HEK293 (cell line): ENCODE measurements around the gene OPN4.

Experiments used
- CTCF ChIA-PET: fragments of 350-600 bp; formaldehyde crosslinking; extraction: SDS; loops from one replicate; lab custom pipeline; 2021; ENCODE audit warnings: antibody characterized with exemption; lab: Yijun Ruan, JAX
- POLR2A ChIA-PET: fragments of 300-600 bp; formaldehyde crosslinking; extraction: SDS; loops from one replicate; lab custom pipeline; 2020; ENCODE audit warnings: antibody characterized with exemption, inconsistent platforms; lab: Yijun Ruan, JAX
- H3K27ac ChIP-seq: fragments of 200-500 bp; sonication (Bioruptor generic); 2 replicates; pipeline ENCODE4 v1.5.1; 2014; ENCODE audit warnings: low read depth, low read length, control low read depth, inconsistent platforms; ENCODE audit errors: extremely low read depth
- H3K36me3 ChIP-seq, 2 experiments: fragments of 200-500 bp in 1 of 2; sonication (Bioruptor generic) in 1 of 2; 1 replicate in 1 of 2; 2 replicates in 1 of 2; pipeline ENCODE4 v1.5.1; 2014 to 2017; ENCODE audit warnings: inconsistent platforms in 2 of 2, low read length in 2 of 2; ENCODE audit not compliant: control insufficient read depth in 2 of 2, insufficient read depth in 1 of 2
- H3K4me1 ChIP-seq: fragments of 200-500 bp; sonication (Bioruptor generic); 2 replicates; pipeline ENCODE4 v1.5.1; 2014; ENCODE audit warnings: mild to moderate bottlenecking, low read length, inconsistent platforms; ENCODE audit not compliant: control insufficient read depth, insufficient read depth
- H3K4me3 ChIP-seq: 2 replicates; pipeline ENCODE4 v1.5.1; 2011; ENCODE audit warnings: low read depth, mild to moderate bottlenecking, control low read depth, low read length, moderate library complexity
- H3K9me3 ChIP-seq: fragments of 200-500 bp; sonication (Bioruptor generic); 2 replicates; pipeline ENCODE4 v1.5.1; 2014; ENCODE audit warnings: low read depth, low read length, inconsistent platforms; ENCODE audit not compliant: control insufficient read depth, insufficient read depth
- HOXC10 ChIP-seq: sonication (generic); formaldehyde crosslinking; IDR thresholded peaks from 2 replicates; pipeline ENCODE4 v1.8.1; 2023; ENCODE audit warnings: mild to moderate bottlenecking, missing genetic modification reagents
- KLF16 ChIP-seq: fragments of 450-650 bp; formaldehyde crosslinking; IDR thresholded peaks from 2 replicates; pipeline ENCODE4 v1.5.1; 2017; ENCODE audit warnings: missing biosample characterization, missing genetic modification characterization
- PRDM4 ChIP-seq: fragments of 450-650 bp; formaldehyde crosslinking; IDR thresholded peaks from 2 replicates; pipeline ENCODE4 v1.5.1; 2017; ENCODE audit warnings: missing biosample characterization, missing genetic modification characterization
- SETDB1 ChIP-seq: IDR thresholded peaks from one replicate; pipeline ENCODE4 v1.6.1; 2017; ENCODE audit warnings: mild to moderate bottlenecking, low read length, moderate library complexity, mixed read lengths; ENCODE audit not compliant: insufficient read length
- SP3 ChIP-seq: fragments of 450-650 bp; formaldehyde crosslinking; IDR thresholded peaks from 2 replicates; pipeline ENCODE4 v1.5.1; 2016; ENCODE audit warnings: missing biosample characterization, missing genetic modification characterization
- SP7 ChIP-seq: fragments of 450-650 bp; formaldehyde crosslinking; IDR thresholded peaks from 2 replicates; pipeline ENCODE4 v1.5.1; 2016; ENCODE audit warnings: missing biosample characterization, missing genetic modification characterization
- YY2 ChIP-seq: fragments of 450-650 bp; formaldehyde crosslinking; IDR thresholded peaks from 2 replicates; pipeline ENCODE4 v1.5.1; 2016; ENCODE audit warnings: missing biosample characterization, missing genetic modification characterization
- ZBTB44 ChIP-seq: fragments of 450-650 bp; IDR thresholded peaks from 2 replicates; pipeline ENCODE4 v1.5.1; 2018; ENCODE audit warnings: missing biosample characterization, mild to moderate bottlenecking, missing genetic modification characterization
- ZBTB6 ChIP-seq: fragments of 450-650 bp; formaldehyde crosslinking; IDR thresholded peaks from 2 replicates; pipeline ENCODE4 v1.5.1; 2017; ENCODE audit warnings: missing biosample characterization, missing genetic modification characterization
- ZNF132 ChIP-seq: fragments of 450-650 bp; formaldehyde crosslinking; IDR thresholded peaks from 2 replicates; pipeline ENCODE4 v1.5.1; 2017; ENCODE audit warnings: missing biosample characterization, missing genetic modification characterization, borderline replicate concordance
- ZNF169 ChIP-seq: fragments of 450-650 bp; formaldehyde crosslinking; IDR thresholded peaks from 2 replicates; pipeline ENCODE4 v1.5.1; 2016; ENCODE audit warnings: missing biosample characterization, missing genetic modification characterization
- ZNF18 ChIP-seq: fragments of 450-650 bp; formaldehyde crosslinking; IDR thresholded peaks from 2 replicates; pipeline ENCODE4 v1.5.1; 2016; ENCODE audit warnings: missing biosample characterization, missing genetic modification characterization
- ZNF202 ChIP-seq: fragments of 450-650 bp; formaldehyde crosslinking; IDR thresholded peaks from 2 replicates; pipeline ENCODE4 v1.5.1; 2016; ENCODE audit warnings: missing biosample characterization, missing genetic modification characterization, borderline replicate concordance
- ZNF223 ChIP-seq: fragments of 450-650 bp; formaldehyde crosslinking; IDR thresholded peaks from 2 replicates; pipeline ENCODE4 v1.5.1; 2016; ENCODE audit warnings: missing biosample characterization, missing genetic modification characterization
- ZNF280C ChIP-seq: fragments of 450-650 bp; formaldehyde crosslinking; IDR thresholded peaks from 2 replicates; pipeline ENCODE4 v1.5.1; 2016; ENCODE audit warnings: missing biosample characterization, missing genetic modification characterization
- ZNF335 ChIP-seq: fragments of 450-650 bp; formaldehyde crosslinking; conservative IDR thresholded peaks from 2 replicates; pipeline ENCODE4 v1.5.1; 2016; ENCODE audit warnings: missing biosample characterization, missing genetic modification characterization
- ZNF350 ChIP-seq: fragments of 450-650 bp; formaldehyde crosslinking; IDR thresholded peaks from 2 replicates; pipeline ENCODE4 v1.5.0; 2017; ENCODE audit warnings: missing biosample characterization, mild to moderate bottlenecking, missing genetic modification characterization
- ZNF354C ChIP-seq: fragments of 450-650 bp; formaldehyde crosslinking; IDR thresholded peaks from 2 replicates; pipeline ENCODE4 v1.5.1; 2016; ENCODE audit warnings: missing biosample characterization, missing genetic modification characterization, low read depth, borderline replicate concordance
- ZNF394 ChIP-seq: fragments of 450-650 bp; formaldehyde crosslinking; IDR thresholded peaks from 2 replicates; pipeline ENCODE4 v1.5.1; 2016; ENCODE audit warnings: missing biosample characterization, missing genetic modification characterization, mild to moderate bottlenecking, moderate library complexity, borderline replicate concordance
- ZNF423 ChIP-seq: fragments of 450-650 bp; formaldehyde crosslinking; IDR thresholded peaks from 2 replicates; pipeline ENCODE4 v1.5.1; 2016; ENCODE audit warnings: missing biosample characterization, missing genetic modification characterization
- ZNF48 ChIP-seq: fragments of 450-650 bp; formaldehyde crosslinking; IDR thresholded peaks from 2 replicates; pipeline ENCODE4 v1.5.1; 2016; ENCODE audit warnings: missing biosample characterization, missing genetic modification characterization
- ZNF501 ChIP-seq: fragments of 450-650 bp; formaldehyde crosslinking; IDR thresholded peaks from 2 replicates; pipeline ENCODE4 v1.5.1; 2016; ENCODE audit warnings: missing biosample characterization, missing genetic modification characterization
- ZNF596 ChIP-seq: fragments of 450-650 bp; IDR thresholded peaks from 2 replicates; pipeline ENCODE4 v1.5.0; 2018; ENCODE audit warnings: missing biosample characterization, mild to moderate bottlenecking, missing genetic modification characterization, moderate library complexity
- ZNF610 ChIP-seq: fragments of 450-650 bp; formaldehyde crosslinking; IDR thresholded peaks from 2 replicates; pipeline ENCODE4 v1.5.1; 2016; ENCODE audit warnings: missing biosample characterization, missing genetic modification characterization, borderline replicate concordance
- ZNF626 ChIP-seq: fragments of 450-650 bp; sonication (Bioruptor Pico); formaldehyde crosslinking; IDR thresholded peaks from 2 replicates; pipeline ENCODE4 v1.5.1; 2018; ENCODE audit warnings: missing biosample characterization, missing genetic modification characterization, inconsistent platforms
- ZNF677 ChIP-seq: fragments of 450-650 bp; IDR thresholded peaks from 2 replicates; pipeline ENCODE4 v1.5.0; 2018; ENCODE audit warnings: missing biosample characterization, mild to moderate bottlenecking, missing genetic modification characterization, moderate library complexity
- ZNF76 ChIP-seq: fragments of 450-650 bp; formaldehyde crosslinking; IDR thresholded peaks from 2 replicates; pipeline ENCODE4; 2016; ENCODE audit warnings: low read depth, missing biosample characterization, missing genetic modification characterization, borderline replicate concordance
- ZSCAN16 ChIP-seq: fragments of 450-650 bp; formaldehyde crosslinking; IDR thresholded peaks from 2 replicates; pipeline ENCODE4 v1.5.1; 2016; ENCODE audit warnings: missing biosample characterization, missing genetic modification characterization
- ZSCAN23 ChIP-seq: fragments of 450-650 bp; formaldehyde crosslinking; IDR thresholded peaks from 2 replicates; pipeline ENCODE4 v1.5.1; 2016; ENCODE audit warnings: missing biosample characterization, missing genetic modification characterization

The OPN4 gene

GRCh38 chr10:86613905-86614304 lies 40.4 kb upstream of the OPN4 start:
- Histone ChIP-seq H3K27ac (no peak overlapping the region), H3K36me3 (no peaks in the 10 kb centered on the region), H3K9me3 (no peaks in the 10 kb centered on the region), H3K4me1 (no peaks in the 10 kb centered on the region), H3K4me3 (no peak overlapping the region)
- CTCF ChIA-PET, result interaction anchor here (1.0 kb wide), 1 partner anchor 13 kb away, joined by 3 read pairs; no protein-coding TSS in a partner anchor
- POLR2A ChIA-PET, result no interaction called here
- TF ChIP-seq ZNF48 (tag by site-specific recombination), result no peak
- TF ChIP-seq ZNF132 (tag by site-specific recombination), result no peak
- TF ChIP-seq ZSCAN23, result no peak
- no peak for TF ChIP-seq YY2 (tag by site-specific recombination)
- no peak for TF ChIP-seq ZNF76 (tag by site-specific recombination)
- no peak for TF ChIP-seq HOXC10 (CRISPR knock-in tag)
- no peak for TF ChIP-seq ZBTB44 (tag by site-specific recombination)
- TF ChIP-seq ZNF202 (tag by site-specific recombination), result no peak
- no peak for TF ChIP-seq ZNF501 (tag by site-specific recombination)
- TF ChIP-seq ZSCAN16, result no peak
- TF ChIP-seq ZNF423, result no peak
- TF ChIP-seq PRDM4, result no peak
- TF ChIP-seq ZNF223 (tag by site-specific recombination), result no peak
- TF ChIP-seq SP7 (tag by site-specific recombination), result no peak
- no peak for TF ChIP-seq SP3
- TF ChIP-seq SETDB1, result no peak
- TF ChIP-seq ZNF354C (tag by site-specific recombination), result no peak

- ChIA-PET CTCF (no interaction called here), POLR2A (no interaction called here)
- no peak overlapping the region for H3K27ac ChIP-seq
- H3K36me3 ChIP-seq, result no peaks in the 10 kb centered on the region
- no peak overlapping the region for H3K4me3 ChIP-seq
- H3K4me1 ChIP-seq, result no peaks in the 10 kb centered on the region
- H3K9me3 ChIP-seq, result no peaks in the 10 kb centered on the region
- no peak for TF ChIP-seq ZNF626 (tag by site-specific recombination)
- no peak for TF ChIP-seq ZNF394 (tag by site-specific recombination)
- TF ChIP-seq KLF16 (tag by site-specific recombination), result no peak
- TF ChIP-seq ZNF596 (tag by site-specific recombination), result no peak
- no peak for TF ChIP-seq SP7 (tag by site-specific recombination)
- TF ChIP-seq ZNF677 (tag by site-specific recombination), result no peak
- TF ChIP-seq ZNF610 (tag by site-specific recombination), result no peak
- no peak for TF ChIP-seq ZNF350
- no peak for TF ChIP-seq ZNF335
- no peak for TF ChIP-seq HOXC10 (CRISPR knock-in tag)
- TF ChIP-seq ZNF18 (tag by site-specific recombination), result no peak
- no peak for TF ChIP-seq ZBTB6 (tag by site-specific recombination)
- no peak for TF ChIP-seq ZNF169
- TF ChIP-seq ZNF423, result no peak
- no peak for TF ChIP-seq ZNF280C
Observed at GRCh38 chr10:86614853-86615252, 39.5 kb upstream of the OPN4 start.
